Osteocyte (in vitro differentiated cells): Measurements from ENCODE around the gene CACNG1. TPM values are rescaled to one million over a fixed set of nuclear protein-coding genes. Genes with fewer than 3 reads are reported as not detected.

Source experiments
- DNase-seq: peaks from one replicate; pipeline ENCODE4 v3.0.0; 2021; ENCODE audit warnings: mixed read lengths; ENCODE audit not compliant: unreplicated experiment; ENCODE audit errors: extremely low spot score
- H3K27ac Mint-ChIP-seq: one replicate; pipeline ENCODE4 v1.8.0; 2021; ENCODE audit warnings: mild to moderate bottlenecking, mixed read lengths; ENCODE audit not compliant: unreplicated experiment
- H3K27me3 Mint-ChIP-seq: one replicate; pipeline ENCODE4 v1.8.0; 2021; ENCODE audit warnings: mixed read lengths; ENCODE audit not compliant: unreplicated experiment
- H3K36me3 Mint-ChIP-seq: one replicate; pipeline ENCODE4 v1.8.0; 2021; ENCODE audit warnings: mixed read lengths; ENCODE audit not compliant: unreplicated experiment
- H3K4me1 Mint-ChIP-seq: one replicate; pipeline ENCODE4 v1.8.0; 2021; ENCODE audit warnings: mixed read lengths; ENCODE audit not compliant: unreplicated experiment
- H3K4me3 Mint-ChIP-seq: one replicate; pipeline ENCODE4 v1.8.0; 2021; ENCODE audit warnings: mild to moderate bottlenecking, moderate library complexity, mixed read lengths; ENCODE audit not compliant: unreplicated experiment
- H3K9me3 Mint-ChIP-seq: one replicate; pipeline ENCODE4 v1.8.0; 2021; ENCODE audit warnings: mixed read lengths; ENCODE audit not compliant: unreplicated experiment
- CTCF ChIP-seq: fragments of 200-600 bp; sonication (generic); IDR thresholded peaks from 2 replicates; pipeline ENCODE4 v1.5.0; 2021; ENCODE audit warnings: antibody characterized with exemption, mild to moderate bottlenecking, moderate library complexity
- total RNA-seq: library from RNA; stranded (reverse); gene quantifications from 2 replicates; pipeline ENCODE4 v1.2.1, GENCODE V29; 2021

CACNG1 gene
- total RNA-seq, 1 donor from 2014 or later: not detected

- Mint-ChIP-seq H3K4me3 (no peak overlapping the region), H3K27me3 (no peaks in the 10 kb centered on the region), H3K27ac (peak overlapping the region; percentile 41), H3K4me1 (peaks cover 7% of the 10 kb centered on the region), H3K9me3 (peaks cover under 1% of the 10 kb centered on the region), H3K36me3 (no peaks in the 10 kb centered on the region)
- TF ChIP-seq CTCF: no peak
- no peak for DNase-seq
Observed at GRCh38 chr17:67063141-67063540, 18.8 kb downstream of the CACNG1 start.

GRCh38 chr17:67066717-67067116 lies 22.4 kb downstream of the CACNG1 start:
- H3K27ac Mint-ChIP-seq: no peak overlapping the region
- H3K9me3 Mint-ChIP-seq: no peaks in the 10 kb centered on the region
- DNase-seq: no peak
- TF ChIP-seq CTCF: no peak
- peaks cover 5% of the 10 kb centered on the region for H3K36me3 Mint-ChIP-seq
- H3K4me3 Mint-ChIP-seq: no peak overlapping the region
- no peaks in the 10 kb centered on the region for H3K27me3 Mint-ChIP-seq
- H3K4me1 Mint-ChIP-seq: peaks cover 7% of the 10 kb centered on the region

GRCh38 chr17:67067571-67068482 lies 23.5 kb downstream of the CACNG1 start:
- Mint-ChIP-seq H3K36me3 (peaks cover 6% of the 10 kb centered on the region), H3K4me1 (peaks cover 7% of the 10 kb centered on the region), H3K4me3 (no peak overlapping the region), H3K9me3 (no peaks in the 10 kb centered on the region), H3K27me3 (no peaks in the 10 kb centered on the region), H3K27ac (no peak overlapping the region)
- no peak for TF ChIP-seq CTCF
- DNase-seq: no peak

GRCh38 chr17:67068999-67069398 lies 24.6 kb downstream of the CACNG1 start:
- H3K27ac Mint-ChIP-seq: no peak overlapping the region
- H3K4me3 Mint-ChIP-seq: no peak overlapping the region
- H3K4me1 Mint-ChIP-seq: no peaks in the 10 kb centered on the region

More at GRCh38 chr17:67068999-67069398, 24.6 kb downstream of the CACNG1 start:
- TF ChIP-seq CTCF: no peak
- Mint-ChIP-seq H3K9me3 (no peaks in the 10 kb centered on the region), H3K36me3 (peaks cover 17% of the 10 kb centered on the region), H3K27me3 (no peaks in the 10 kb centered on the region)
- DNase-seq: no peak
